Fibroblast of the aortic adventitia (primary cell): ENCODE results near the gene ATP5PO. TPM values are rescaled to one million over a fixed set of nuclear protein-coding genes. Genes with fewer than 3 reads are reported as not detected.
"Not testable (repeated sequence)": the region's sequence is repeated elsewhere in the genome, so short reads cannot be mapped to it uniquely, and the experiment has no call there.

Source experiments
- DNase-seq: peaks from one replicate; pipeline ENCODE4 v3.0.0-alpha.2; 2010; ENCODE audit warnings: low read depth
- H3K4me3 ChIP-seq: 2 replicates; pipeline ENCODE4 v1.5.1; 2011; ENCODE audit warnings: low read depth, mild to moderate bottlenecking, control low read depth, low read length, moderate library complexity
- total RNA-seq: library from RNA; depleted of rRNA; stranded (reverse); fragments of >200 nt; gene quantifications from 2 replicates; pipeline ENCODE4 v1.2.3, GENCODE V29; 2012; ENCODE audit warnings: low replicate concordance
- TF ChIP-seq, protein P1 (sequence below): IDR thresholded peaks from 2 replicates; pipeline ENCODE4 v1.5.1; 2011; ENCODE audit warnings: mild to moderate bottlenecking, low read length, control low read depth, inconsistent platforms; ENCODE audit not compliant: insufficient read depth

ATP5PO gene
- total RNA-seq, 1 donor, result 304 TPM

DNA sequence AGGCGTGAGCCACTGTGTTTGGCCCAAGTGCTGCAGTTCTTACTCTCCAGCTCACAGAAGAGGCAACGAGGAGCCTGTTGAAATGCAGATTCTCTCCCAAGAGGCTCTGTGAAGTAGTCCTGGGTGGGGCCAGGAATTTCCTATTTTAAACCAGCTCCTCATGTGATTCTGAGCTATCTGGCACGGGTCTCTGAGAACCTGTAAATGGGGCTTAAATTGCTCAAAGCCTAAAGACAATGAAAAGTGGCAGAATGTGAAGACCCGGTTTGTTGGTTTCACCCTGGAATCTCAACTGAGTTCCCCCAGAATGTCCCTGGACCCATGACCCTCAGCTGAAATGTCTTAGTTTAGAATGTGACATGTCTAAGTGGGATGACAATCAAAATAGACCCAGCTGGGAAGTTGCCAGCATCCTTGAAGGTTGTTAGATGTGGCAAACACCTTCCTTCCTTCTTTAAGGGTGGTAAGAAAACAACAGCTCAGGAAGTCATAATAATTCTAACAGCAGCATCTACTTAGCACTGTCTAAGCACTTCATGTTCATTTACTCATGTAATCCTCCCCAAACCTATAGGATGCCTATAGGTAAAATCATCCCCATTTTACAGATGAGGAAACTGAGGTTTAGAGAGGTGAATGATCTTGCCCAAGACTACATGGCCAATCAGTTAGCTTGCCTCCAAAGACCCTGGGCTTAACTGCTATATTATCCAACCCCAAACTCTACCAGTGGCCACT, 20.9 kb upstream of the ATP5PO start:
- TF ChIP-seq, protein P1, sequence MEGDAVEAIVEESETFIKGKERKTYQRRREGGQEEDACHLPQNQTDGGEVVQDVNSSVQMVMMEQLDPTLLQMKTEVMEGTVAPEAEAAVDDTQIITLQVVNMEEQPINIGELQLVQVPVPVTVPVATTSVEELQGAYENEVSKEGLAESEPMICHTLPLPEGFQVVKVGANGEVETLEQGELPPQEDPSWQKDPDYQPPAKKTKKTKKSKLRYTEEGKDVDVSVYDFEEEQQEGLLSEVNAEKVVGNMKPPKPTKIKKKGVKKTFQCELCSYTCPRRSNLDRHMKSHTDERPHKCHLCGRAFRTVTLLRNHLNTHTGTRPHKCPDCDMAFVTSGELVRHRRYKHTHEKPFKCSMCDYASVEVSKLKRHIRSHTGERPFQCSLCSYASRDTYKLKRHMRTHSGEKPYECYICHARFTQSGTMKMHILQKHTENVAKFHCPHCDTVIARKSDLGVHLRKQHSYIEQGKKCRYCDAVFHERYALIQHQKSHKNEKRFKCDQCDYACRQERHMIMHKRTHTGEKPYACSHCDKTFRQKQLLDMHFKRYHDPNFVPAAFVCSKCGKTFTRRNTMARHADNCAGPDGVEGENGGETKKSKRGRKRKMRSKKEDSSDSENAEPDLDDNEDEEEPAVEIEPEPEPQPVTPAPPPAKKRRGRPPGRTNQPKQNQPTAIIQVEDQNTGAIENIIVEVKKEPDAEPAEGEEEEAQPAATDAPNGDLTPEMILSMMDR, result no peak
- no peak overlapping the region for H3K4me3 ChIP-seq
- DNase-seq, result peak; percentile 79

DNA sequence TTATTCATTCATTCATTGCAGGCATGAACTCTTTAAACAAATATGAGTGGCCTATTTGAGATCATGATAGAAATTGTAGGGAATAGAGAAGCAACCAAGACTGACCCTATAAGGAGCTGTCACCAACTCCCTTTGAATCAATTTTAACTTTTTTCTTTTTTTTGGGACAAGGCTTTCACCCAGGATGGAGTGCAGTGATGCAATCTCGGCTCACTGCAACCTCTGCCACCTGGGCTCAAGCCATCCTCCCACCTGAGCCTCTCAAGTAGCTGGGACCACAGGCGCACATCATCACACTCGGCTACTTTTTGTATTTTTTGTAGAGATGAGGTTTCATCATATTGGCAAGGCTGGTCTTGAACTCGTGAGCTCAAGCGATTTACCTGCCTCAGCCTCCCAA, 17.1 kb upstream of the ATP5PO start:
- H3K4me3 ChIP-seq, result no peak overlapping the region
- DNase-seq, result no peak

DNA sequence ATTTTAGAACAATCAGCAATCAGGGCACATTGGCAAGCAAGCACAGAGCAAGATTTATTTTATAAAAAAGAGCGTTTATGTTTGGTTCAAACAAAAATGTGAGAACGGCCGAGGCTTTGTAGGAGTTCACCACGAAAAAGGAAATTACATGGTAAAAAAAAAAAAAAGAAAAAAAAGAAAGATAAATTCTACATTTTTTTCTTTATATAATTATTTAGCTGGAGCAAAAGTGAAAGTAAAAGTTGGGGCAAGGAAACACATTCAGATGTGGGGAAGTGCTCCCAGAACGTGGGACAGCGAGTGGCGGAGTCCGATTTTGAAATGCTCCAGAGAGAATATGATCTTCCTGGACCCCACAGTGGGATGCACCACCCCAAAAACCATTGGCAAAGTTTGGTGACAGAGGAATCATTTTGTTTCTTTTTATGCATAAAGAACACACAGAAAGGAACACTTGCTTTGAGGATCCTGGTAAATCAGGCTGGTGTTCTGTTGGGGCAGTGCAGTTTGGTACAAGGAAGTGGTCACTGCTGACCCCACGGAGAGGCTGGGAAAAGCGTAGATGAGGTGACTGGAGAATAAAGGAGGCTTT, 16.3 kb upstream of the ATP5PO start:
- DNase-seq, result peak; percentile 50
- TF ChIP-seq, protein P1, result no peak
- H3K4me3 ChIP-seq, result peak overlapping the region; percentile 59

More for the DNA sequence above, 17.1 kb upstream of the ATP5PO start:
- TF ChIP-seq, protein P1, result no peak

DNA sequence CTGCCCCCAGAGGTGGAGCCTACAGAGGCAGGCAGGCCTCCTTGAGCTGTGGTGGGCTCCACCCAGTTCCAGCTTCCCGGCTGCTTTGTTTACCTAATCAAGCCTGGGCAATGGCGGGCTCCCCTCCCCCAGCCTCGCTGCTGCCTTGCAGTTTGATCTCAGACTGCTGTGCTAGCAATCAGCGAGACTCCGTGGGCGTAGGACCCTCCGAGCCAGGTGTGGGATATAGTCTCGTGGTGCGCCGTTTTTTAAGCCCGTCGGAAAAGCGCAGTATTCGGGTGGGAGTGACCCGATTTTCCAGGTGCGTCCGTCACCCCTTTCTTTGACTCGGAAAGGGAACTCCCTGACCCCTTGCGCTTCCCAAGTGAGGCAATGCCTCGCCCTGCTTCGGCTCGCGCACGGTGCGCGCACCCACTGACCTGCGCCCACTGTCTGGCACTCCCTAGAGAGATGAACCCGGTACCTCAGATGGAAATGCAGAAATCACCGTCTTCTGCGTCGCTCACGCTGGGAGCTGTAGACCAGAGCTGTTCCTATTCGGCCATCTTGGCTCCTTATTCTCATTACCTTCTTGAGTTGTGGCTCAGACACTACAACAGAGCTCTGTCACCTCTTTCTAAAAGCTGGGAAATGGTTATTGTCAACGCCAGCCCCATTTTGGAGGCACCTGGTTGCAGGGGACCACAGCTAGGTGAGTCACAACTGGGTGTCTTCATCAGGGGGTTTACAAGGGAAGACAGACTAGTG, 15.6 kb upstream of the ATP5PO start:
- not testable (repeated sequence) for DNase-seq
- H3K4me3 ChIP-seq, result peak overlapping the region; percentile 25

DNA sequence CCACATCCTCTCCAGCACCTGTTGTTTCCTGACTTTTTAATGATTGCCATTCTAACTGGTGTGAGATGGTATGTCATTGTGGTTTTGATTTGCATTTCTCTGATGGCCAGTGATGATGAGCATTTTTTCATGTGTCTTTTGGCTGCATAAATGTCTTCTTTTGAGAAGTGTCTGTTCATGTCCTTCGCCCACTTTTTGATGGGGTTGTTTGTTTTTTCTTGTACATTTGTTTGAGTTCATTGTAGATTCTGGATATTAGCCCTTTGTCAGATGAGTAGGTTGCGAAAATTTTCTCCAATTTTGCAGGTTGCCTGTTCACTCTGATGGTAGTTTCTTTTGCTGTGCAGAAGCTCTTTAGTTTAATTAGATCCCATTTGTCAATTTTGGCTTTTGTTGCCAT, 10.6 kb upstream of the ATP5PO start:
- not testable (repeated sequence) for DNase-seq, H3K4me3 ChIP-seq

DNA sequence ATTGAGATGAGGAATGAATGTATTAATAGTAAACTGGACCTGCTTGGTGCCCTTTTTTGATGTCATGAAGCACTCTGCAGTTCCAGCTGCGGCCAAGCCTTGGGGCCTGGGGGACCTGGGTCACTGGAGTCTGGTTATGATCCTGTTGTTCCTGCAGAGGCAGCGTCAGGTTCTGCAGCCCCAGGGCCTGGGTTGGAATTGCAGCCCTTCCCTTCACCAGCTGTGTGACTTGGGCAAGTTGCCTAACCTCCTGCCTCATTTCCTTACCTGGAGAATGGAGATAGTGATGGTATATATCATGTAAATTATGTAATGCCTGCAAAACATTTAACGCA, 9.1 kb upstream of the ATP5PO start:
- TF ChIP-seq, protein P1, result no peak
- H3K4me3 ChIP-seq, result no peak overlapping the region
- DNase-seq, result no peak

DNA sequence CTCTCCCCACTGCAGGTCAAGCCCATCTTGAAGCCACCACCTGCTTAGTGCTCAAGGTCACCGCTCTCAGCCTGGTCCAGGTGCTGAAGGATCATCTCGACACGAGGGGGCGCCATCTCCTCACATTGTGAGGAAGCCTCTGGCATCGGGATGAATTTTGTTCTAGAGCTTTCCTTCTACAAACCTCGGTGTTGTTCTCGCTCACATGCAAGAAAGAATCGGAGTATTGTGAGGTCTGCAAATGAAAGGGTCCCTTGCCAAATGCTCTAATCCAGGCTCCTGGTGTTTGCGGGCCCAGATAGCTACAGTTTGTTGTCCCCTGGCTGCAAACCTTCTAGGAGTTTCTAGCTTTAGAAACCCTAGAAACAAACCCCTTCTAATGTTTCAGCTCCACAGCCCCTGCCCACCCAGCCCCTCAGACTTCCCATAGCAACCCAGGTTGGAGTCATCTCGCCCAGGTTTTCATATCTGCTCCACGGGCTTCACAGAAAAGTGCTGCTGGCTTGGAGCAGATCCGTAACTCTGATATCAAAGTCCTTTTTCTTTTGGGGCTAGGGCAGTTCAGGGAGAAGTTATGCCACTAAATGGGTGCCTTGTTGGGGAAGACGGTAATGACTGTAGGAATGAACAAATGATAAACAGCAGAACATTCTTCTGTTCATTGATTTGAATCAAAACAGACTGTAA, 8.6 kb upstream of the ATP5PO start:
- peak; percentile 85 for DNase-seq
- peak overlapping the region; percentile 18 for H3K4me3 ChIP-seq
- TF ChIP-seq, protein P1, result peak; percentile 88
